Choroid plexus epithelial cell (primary cell): ENCODE results near the gene NEDD4L.

Experiments used
- DNase-seq: peaks from one replicate; pipeline ENCODE4 v3.0.0-alpha.2; 2010; ENCODE audit warnings: low read depth
- H3K4me3 ChIP-seq: 2 replicates; pipeline ENCODE4 v1.5.1; 2011; ENCODE audit warnings: low read depth, mild to moderate bottlenecking, control low read depth, low read length, moderate library complexity
- TF ChIP-seq, protein P1 (sequence below): conservative IDR thresholded peaks from 2 replicates; pipeline ENCODE4 v1.5.1; 2011; ENCODE audit warnings: low read depth, mild to moderate bottlenecking, control low read depth, inconsistent platforms, low read length, moderate library complexity

Gene NEDD4L

DNA sequence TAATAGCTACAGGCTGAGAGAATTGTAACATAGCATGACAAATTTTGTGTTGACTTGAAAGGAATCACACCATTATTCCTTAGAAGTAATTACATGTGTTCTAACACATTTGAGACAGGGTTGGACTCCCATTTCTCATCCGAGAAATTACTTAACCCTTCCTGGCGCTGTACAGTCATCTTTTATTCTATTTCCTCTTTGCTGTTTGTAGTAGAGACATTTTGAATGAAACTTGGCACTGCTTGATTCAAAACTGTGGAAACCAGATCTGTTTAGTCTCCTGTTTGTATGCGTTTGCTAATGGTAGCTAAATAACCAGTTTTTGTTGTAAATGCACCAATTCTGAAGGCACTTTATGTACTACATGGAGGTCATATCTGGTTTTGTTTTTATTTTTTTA, 352.9 kb downstream of the NEDD4L start:
- H3K4me3 ChIP-seq: no peak overlapping the region
- DNase-seq: no peak
- TF ChIP-seq, protein P1, sequence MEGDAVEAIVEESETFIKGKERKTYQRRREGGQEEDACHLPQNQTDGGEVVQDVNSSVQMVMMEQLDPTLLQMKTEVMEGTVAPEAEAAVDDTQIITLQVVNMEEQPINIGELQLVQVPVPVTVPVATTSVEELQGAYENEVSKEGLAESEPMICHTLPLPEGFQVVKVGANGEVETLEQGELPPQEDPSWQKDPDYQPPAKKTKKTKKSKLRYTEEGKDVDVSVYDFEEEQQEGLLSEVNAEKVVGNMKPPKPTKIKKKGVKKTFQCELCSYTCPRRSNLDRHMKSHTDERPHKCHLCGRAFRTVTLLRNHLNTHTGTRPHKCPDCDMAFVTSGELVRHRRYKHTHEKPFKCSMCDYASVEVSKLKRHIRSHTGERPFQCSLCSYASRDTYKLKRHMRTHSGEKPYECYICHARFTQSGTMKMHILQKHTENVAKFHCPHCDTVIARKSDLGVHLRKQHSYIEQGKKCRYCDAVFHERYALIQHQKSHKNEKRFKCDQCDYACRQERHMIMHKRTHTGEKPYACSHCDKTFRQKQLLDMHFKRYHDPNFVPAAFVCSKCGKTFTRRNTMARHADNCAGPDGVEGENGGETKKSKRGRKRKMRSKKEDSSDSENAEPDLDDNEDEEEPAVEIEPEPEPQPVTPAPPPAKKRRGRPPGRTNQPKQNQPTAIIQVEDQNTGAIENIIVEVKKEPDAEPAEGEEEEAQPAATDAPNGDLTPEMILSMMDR: no peak

DNA sequence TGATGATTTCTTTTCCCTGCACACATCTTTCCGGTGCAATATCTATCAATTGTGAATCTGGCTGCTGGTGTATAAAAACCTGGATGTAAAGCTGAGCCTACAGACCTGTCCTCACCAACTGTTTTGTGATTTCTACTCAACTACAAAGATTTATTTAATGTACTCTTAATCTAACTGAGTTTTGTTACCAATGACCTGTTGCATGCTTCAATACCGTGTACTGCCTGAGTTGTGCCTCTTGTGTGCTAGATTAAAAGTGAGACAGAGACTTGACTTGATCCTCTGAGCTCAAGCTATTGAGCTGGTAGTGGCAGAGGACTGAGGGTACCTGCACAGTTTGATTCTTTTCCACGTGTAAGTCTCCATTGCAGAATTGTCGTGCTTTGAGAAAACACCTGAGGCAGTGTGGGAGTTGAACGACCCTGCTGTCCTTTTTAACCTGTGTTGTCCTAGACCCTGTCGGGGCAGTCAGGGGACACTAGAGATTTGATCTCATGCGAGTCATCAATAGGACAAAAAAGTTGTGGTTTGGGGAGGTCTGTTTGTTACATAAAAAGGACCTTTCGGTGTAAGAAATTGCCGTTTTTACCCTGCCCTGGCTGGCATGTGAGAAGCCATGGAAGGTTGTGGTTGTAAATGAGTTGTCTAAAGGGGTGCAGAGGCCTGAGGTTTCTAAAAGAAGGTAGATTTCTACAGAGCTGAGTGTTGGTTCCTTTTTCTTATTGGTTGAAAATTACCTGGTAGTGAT, 353.5 kb downstream of the NEDD4L start:
- H3K4me3 ChIP-seq: no peak overlapping the region
- no peak for DNase-seq
- TF ChIP-seq, protein P1: no peak

DNA sequence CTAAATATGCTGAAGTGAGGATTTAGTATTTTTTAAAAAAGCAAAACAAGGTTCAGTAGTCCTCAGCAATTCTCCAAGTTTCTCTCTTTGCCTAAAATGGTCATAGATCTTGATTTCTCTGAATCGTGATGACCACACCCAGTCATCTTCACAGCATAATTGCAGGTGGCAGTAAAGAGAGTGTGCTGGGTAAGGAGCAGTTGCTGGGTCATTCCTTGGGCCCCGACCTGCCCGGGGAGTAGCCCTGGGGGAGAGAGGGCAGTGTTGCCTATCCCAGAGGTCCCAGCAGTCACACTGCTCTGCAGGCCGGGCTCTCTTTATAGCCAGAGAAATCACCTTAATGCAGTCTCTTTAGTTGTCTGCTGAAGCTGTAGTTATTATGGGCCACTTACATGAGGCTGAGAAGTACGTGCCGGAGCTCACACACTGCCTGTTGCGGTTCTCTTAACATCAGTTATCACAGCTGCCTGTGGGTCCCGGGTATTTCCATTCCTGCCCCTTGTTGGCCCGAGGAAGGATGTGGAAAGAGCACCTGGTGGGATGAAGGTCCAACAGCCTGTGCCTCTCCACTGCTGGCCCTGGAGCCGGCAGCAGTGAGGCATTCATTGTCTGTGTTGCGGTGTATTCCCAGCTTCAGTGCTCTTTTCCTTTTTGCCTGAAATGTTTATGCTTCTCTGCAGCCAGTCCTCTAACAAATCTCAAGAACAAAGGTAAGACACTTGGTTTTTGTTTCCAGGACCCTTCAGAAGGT, 354.8 kb downstream of the NEDD4L start:
- no peak for DNase-seq
- no peak overlapping the region for H3K4me3 ChIP-seq
- TF ChIP-seq, protein P1: no peak

DNA sequence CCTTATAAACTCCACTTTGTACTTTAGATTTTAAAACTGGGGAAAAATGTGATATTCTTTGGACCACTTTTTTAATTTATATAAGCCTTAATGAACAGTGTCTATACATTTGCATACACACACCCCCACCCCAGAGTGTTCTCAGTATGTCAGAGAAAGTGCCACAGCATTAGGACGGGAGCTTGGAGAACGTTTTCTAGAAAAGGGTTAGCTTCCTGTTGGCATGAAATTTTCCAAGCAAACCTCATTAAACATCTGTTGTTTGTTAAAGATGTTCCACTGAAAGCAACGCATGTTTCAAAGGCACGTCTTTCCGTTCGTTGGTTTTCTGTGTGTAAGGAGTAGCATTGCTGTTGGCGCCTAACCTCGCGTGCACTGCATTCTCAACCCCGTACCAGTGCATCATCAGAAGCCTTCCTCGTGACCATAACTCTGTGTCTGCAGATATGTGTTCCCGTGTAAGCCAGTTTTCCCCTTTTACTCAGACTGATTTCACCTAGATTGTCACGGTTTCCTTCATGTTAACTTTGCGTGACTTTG, 356.4 kb downstream of the NEDD4L start:
- TF ChIP-seq, protein P1: no peak
- no peak overlapping the region for H3K4me3 ChIP-seq
- peak; percentile 53 for DNase-seq

DNA sequence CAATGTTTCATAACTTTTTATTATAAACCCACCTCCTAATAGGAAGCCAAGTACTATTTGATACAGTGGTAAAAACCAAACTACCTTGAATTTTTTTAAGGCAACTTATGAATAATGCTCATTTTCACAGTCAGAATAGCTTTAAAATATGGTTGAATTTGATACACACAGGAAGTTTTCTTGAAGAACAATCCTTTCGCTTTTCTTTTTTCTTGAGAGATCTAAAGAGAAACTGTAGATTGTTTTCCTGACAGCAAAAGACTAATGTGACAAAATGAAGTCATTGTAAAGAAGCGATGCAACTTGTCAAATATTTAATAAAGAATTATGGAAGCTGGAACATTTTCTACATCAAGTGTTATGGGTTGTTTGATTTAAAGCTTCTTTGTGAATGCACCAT, 357.2 kb downstream of the NEDD4L start:
- TF ChIP-seq, protein P1: no peak
- DNase-seq: no peak
- no peak overlapping the region for H3K4me3 ChIP-seq

DNA sequence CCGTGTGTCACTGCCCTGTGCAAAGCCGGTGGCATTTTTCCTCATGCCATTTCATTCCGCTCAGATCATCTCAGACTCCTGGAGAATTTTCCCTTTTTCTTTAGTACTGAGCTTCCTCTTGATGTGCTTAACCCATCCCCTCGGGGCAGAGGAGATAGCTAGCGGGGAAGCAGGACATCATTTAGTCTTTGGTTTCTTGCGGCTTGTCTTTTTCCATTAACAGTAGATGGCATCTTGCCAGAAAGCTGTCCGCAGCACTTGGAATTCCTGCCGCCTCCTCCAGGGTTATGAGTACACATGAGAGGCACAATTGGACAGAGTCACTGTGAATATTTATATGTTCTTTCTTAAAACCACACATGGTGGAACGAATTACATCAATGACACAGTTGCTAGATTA, 358.2 kb downstream of the NEDD4L start:
- TF ChIP-seq, protein P1: no peak
- peak; percentile 77 for DNase-seq
- H3K4me3 ChIP-seq: no peak overlapping the region
